HL-60/S4 (cell line): ENCODE measurements around the gene CDCA8.

Source experiments
- in situ Hi-C: fragments of 300-500 bp; cut with MboI; formaldehyde crosslinking; loops from 2 replicates; pipeline ENCODE4 v1.14.3; 2022; ENCODE audit warnings: low sequenced_read_pairs

CDCA8 gene

GRCh38 chr1:37672136-37672870 lies 20.0 kb upstream of the CDCA8 start:
- in situ Hi-C loops, result no loop called here

GRCh38 chr1:37673920-37674319 lies 18.4 kb upstream of the CDCA8 start:
- in situ Hi-C loops, result no loop called here

GRCh38 chr1:37676281-37677142 lies 15.8 kb upstream of the CDCA8 start:
- in situ Hi-C loops, result no loop called here

- in situ Hi-C loops, result no loop called here
Measured at GRCh38 chr1:37677143-37677439, 15.2 kb upstream of the CDCA8 start.

- in situ Hi-C loops, result no loop called here
Measured at GRCh38 chr1:37677808-37678207, 14.5 kb upstream of the CDCA8 start.

GRCh38 chr1:37680933-37681332 lies 11.4 kb upstream of the CDCA8 start:
- in situ Hi-C loops, result loop anchor here (10.0 kb wide), 1 partner anchor 226 kb away; no protein-coding TSS in a partner anchor

- in situ Hi-C loops, result loop anchor here (10.0 kb wide), 1 partner anchor 228 kb away; no protein-coding TSS in a partner anchor
Measured at GRCh38 chr1:37682334-37682987, 9.9 kb upstream of the CDCA8 start.

GRCh38 chr1:37684182-37684581 lies 8.1 kb upstream of the CDCA8 start:
- in situ Hi-C loops, result loop anchor here (10.0 kb wide), 1 partner anchor 229 kb away; no protein-coding TSS in a partner anchor

- in situ Hi-C loops, result loop anchor here (10.0 kb wide), 1 partner anchor 231 kb away; no protein-coding TSS in a partner anchor
Measured at GRCh38 chr1:37685722-37686121, 6.6 kb upstream of the CDCA8 start.

GRCh38 chr1:37687764-37688163 lies 4.6 kb upstream of the CDCA8 start:
- in situ Hi-C loops, result loop anchor here (10.0 kb wide), 1 partner anchor 233 kb away; no protein-coding TSS in a partner anchor

- in situ Hi-C loops, result loop anchor here (10.0 kb wide), 1 partner anchor 234 kb away; no protein-coding TSS in a partner anchor
Measured at GRCh38 chr1:37688926-37689325, 3.4 kb upstream of the CDCA8 start.

- in situ Hi-C loops, result no loop called here
Measured at GRCh38 chr1:37691497-37692077, 729 bp upstream of the CDCA8 start.

GRCh38 chr1:37692834-37693175 lies 489 bp downstream of the CDCA8 start:
- in situ Hi-C loops, result no loop called here

GRCh38 chr1:37697090-37697489 lies 4.8 kb downstream of the CDCA8 start:
- in situ Hi-C loops, result no loop called here

GRCh38 chr1:37697737-37698136 lies 5.4 kb downstream of the CDCA8 start:
- in situ Hi-C loops, result no loop called here

GRCh38 chr1:37699147-37699546 lies 6.8 kb downstream of the CDCA8 start:
- in situ Hi-C loops, result no loop called here

- in situ Hi-C loops, result no loop called here
Measured at GRCh38 chr1:37701051-37701450, 8.7 kb downstream of the CDCA8 start.

GRCh38 chr1:37703061-37703460 lies 10.7 kb downstream of the CDCA8 start:
- in situ Hi-C loops, result no loop called here

- in situ Hi-C loops, result no loop called here
Measured at GRCh38 chr1:37704966-37705365, 12.7 kb downstream of the CDCA8 start.

GRCh38 chr1:37705399-37705798 lies 13.1 kb downstream of the CDCA8 start:
- in situ Hi-C loops, result no loop called here

GRCh38 chr1:37708471-37708870 lies 16.2 kb downstream of the CDCA8 start:
- in situ Hi-C loops, result no loop called here
